Natural killer cell (primary cell): ENCODE data around the gene DIAPH3. TPM values are rescaled to one million over a fixed set of nuclear protein-coding genes. Genes with fewer than 3 reads are reported as not detected.

ENCODE experiments used
- ATAC-seq, 3 donors: fragments of 150-1000 bp in 2 of 3; fragments of 200-7000 bp in 1 of 3; cut with Tn5 transposase; 1 replicate in 1 of 3; 2 replicates in 2 of 3; pipeline ENCODE4 v1.10.0; 2021; ENCODE audit warnings: mild to moderate bottlenecking in 2 of 3, moderate library complexity in 2 of 3
- DNase-seq, 2 donors: peaks; one replicate each; pipeline versions ENCODE4 v3.0.0 to v3.0.0-alpha.2; 2013 to 2021; ENCODE audit warnings: mixed read lengths in 1 of 2
- H3K27ac ChIP-seq: one replicate; pipeline ENCODE4 v1.5.1; 2013; ENCODE audit warnings: mild to moderate bottlenecking, low read length
- H3K27me3 ChIP-seq: one replicate; pipeline ENCODE4 v1.6.1; 2013; ENCODE audit warnings: low read length; ENCODE audit not compliant: control insufficient read depth, insufficient read depth
- H3K36me3 ChIP-seq: one replicate; pipeline ENCODE4 v1.6.1; 2013; ENCODE audit warnings: low read length; ENCODE audit not compliant: control insufficient read depth, insufficient read depth
- H3K4me1 ChIP-seq: one replicate; pipeline ENCODE4 v1.6.1; 2013; ENCODE audit warnings: low read length; ENCODE audit not compliant: control insufficient read depth, insufficient read depth
- H3K4me3 ChIP-seq: one replicate; pipeline ENCODE4 v1.5.1; 2013; ENCODE audit warnings: low read length
- H3K9me3 ChIP-seq: one replicate; pipeline ENCODE4 v1.6.1; 2013; ENCODE audit warnings: low read length; ENCODE audit not compliant: control insufficient read depth, insufficient read depth
- H3K27ac Mint-ChIP-seq, 2 donors: one replicate each; pipeline ENCODE4 v1.8.0; 2022; ENCODE audit warnings: mild to moderate bottlenecking in 2 of 2, mixed read lengths in 2 of 2, moderate library complexity in 1 of 2
- H3K27me3 Mint-ChIP-seq, 2 donors: one replicate each; pipeline ENCODE4 v1.8.0; 2022; ENCODE audit warnings: low read depth in 2 of 2, mixed read lengths in 2 of 2
- H3K36me3 Mint-ChIP-seq: one replicate; pipeline ENCODE4 v1.8.0; 2022; ENCODE audit warnings: mixed read lengths
- H3K4me1 Mint-ChIP-seq, 2 donors: one replicate each; pipeline ENCODE4 v1.8.0; 2022; ENCODE audit warnings: mixed read lengths in 2 of 2
- H3K4me3 Mint-ChIP-seq: one replicate; pipeline ENCODE4 v1.8.0; 2022; ENCODE audit warnings: mild to moderate bottlenecking, moderate library complexity, mixed read lengths
- H3K9me3 Mint-ChIP-seq, 2 donors: one replicate each; pipeline ENCODE4 v1.8.0; 2022; ENCODE audit warnings: mixed read lengths in 2 of 2
- CTCF ChIP-seq: fragments of 200-600 bp; IDR thresholded peaks from one replicate; pipeline ENCODE4 v1.8.0; 2022; ENCODE audit warnings: antibody characterized with exemption
- WGBS: methylation state at CpG from one replicate; pipeline ENCODE4 v1.1.7; 2013; ENCODE audit warnings: missing lambda C conversion rate; ENCODE audit not compliant: insufficient coverage; 5-methylcytosine and 5-hydroxymethylcytosine counted together
- intact Hi-C: fragments of 100-400 bp; cut with micrococcal nuclease; formaldehyde crosslinking; loops from one replicate; pipeline ENCODE4 v1.14.2; 2022
- total RNA-seq, 4 donors: library from RNA; stranded (reverse); fragments of 120-200 nt in 1 of 4; gene quantifications; one replicate each; pipeline versions ENCODE4 v1.2.3 to v1.2.4, GENCODE V29; 2013 to 2022

The DIAPH3 gene
- total RNA-seq, 3 donors from 2014 or later (not counting 1 experiment from before 2014, with no cell fraction given), result 0.54 to 1.0 (median 0.98) TPM

GRCh38 chr13:59700281-59700680 lies 463.4 kb downstream of the DIAPH3 start:
- intact Hi-C loops, result no loop called here
- Mint-ChIP-seq H3K36me3 (no peaks in the 10 kb centered on the region), H3K4me3 (no peak overlapping the region), H3K27me3 (no peaks in the 10 kb centered on the region), H3K27ac (no peak overlapping the region), H3K9me3 (no peaks in the 10 kb centered on the region), H3K4me1 (no peaks in the 10 kb centered on the region)
- Histone ChIP-seq H3K4me3 (no peak overlapping the region), H3K36me3 (no peaks in the 10 kb centered on the region), H3K4me1 (no peaks in the 10 kb centered on the region), H3K27ac (no peak overlapping the region), H3K9me3 (no peaks in the 10 kb centered on the region), H3K27me3 (no peaks in the 10 kb centered on the region)
- DNase-seq (no peak), ATAC-seq (no peak)
- no peak for TF ChIP-seq CTCF
- 100% methylated on average over 1 of the region's 2 CpGs for WGBS

GRCh38 chr13:59696271-59696670 lies 467.5 kb downstream of the DIAPH3 start:
- H3K27me3 Mint-ChIP-seq, result no peaks in the 10 kb centered on the region
- H3K36me3 ChIP-seq, result no peaks in the 10 kb centered on the region
- no peak overlapping the region for H3K27ac Mint-ChIP-seq
- H3K4me3 ChIP-seq, result no peak overlapping the region
- H3K27me3 ChIP-seq, result no peaks in the 10 kb centered on the region
- DNase-seq, result no peak
- H3K36me3 Mint-ChIP-seq, result no peaks in the 10 kb centered on the region
- intact Hi-C loops, result no loop called here
- no peak for ATAC-seq
- H3K4me1 ChIP-seq, result no peaks in the 10 kb centered on the region
- WGBS, result 100% methylated on average over 1 of the region's 1 CpG
- no peak for TF ChIP-seq CTCF
- H3K4me1 Mint-ChIP-seq, result no peaks in the 10 kb centered on the region
- no peaks in the 10 kb centered on the region for H3K9me3 ChIP-seq
- no peak overlapping the region for H3K4me3 Mint-ChIP-seq
- H3K27ac ChIP-seq, result no peak overlapping the region
- no peaks in the 10 kb centered on the region for H3K9me3 Mint-ChIP-seq

- H3K27me3 ChIP-seq, result no peaks in the 10 kb centered on the region
- DNase-seq (no peak), ATAC-seq (no peak)
- no peak overlapping the region for H3K4me3 ChIP-seq
- intact Hi-C loops, result no loop called here
- no peaks in the 10 kb centered on the region for H3K36me3 Mint-ChIP-seq
- H3K27ac Mint-ChIP-seq, result no peak overlapping the region
- H3K4me1 ChIP-seq, result no peaks in the 10 kb centered on the region
- no peak overlapping the region for H3K27ac ChIP-seq
- no peaks in the 10 kb centered on the region for H3K9me3 Mint-ChIP-seq
- 14% methylated on average over 1 of the region's 1 CpG for WGBS
- no peak overlapping the region for H3K4me3 Mint-ChIP-seq
- H3K9me3 ChIP-seq, result no peaks in the 10 kb centered on the region
- no peaks in the 10 kb centered on the region for H3K4me1 Mint-ChIP-seq
- H3K27me3 Mint-ChIP-seq, result no peaks in the 10 kb centered on the region
- no peaks in the 10 kb centered on the region for H3K36me3 ChIP-seq
- no peak for TF ChIP-seq CTCF
These were observed 472.1 kb downstream of the DIAPH3 start for GRCh38 chr13:59691501-59692066.

GRCh38 chr13:59690857-59691500 lies 472.7 kb downstream of the DIAPH3 start:
- H3K9me3 Mint-ChIP-seq, result no peaks in the 10 kb centered on the region
- Histone ChIP-seq H3K36me3 (no peaks in the 10 kb centered on the region), H3K9me3 (no peaks in the 10 kb centered on the region), H3K27me3 (no peaks in the 10 kb centered on the region), H3K27ac (no peak overlapping the region), H3K4me1 (no peaks in the 10 kb centered on the region), H3K4me3 (no peak overlapping the region)
- no peaks in the 10 kb centered on the region for H3K36me3 Mint-ChIP-seq
- ATAC-seq (no peak), DNase-seq (no peak)
- WGBS, result 97% methylated on average over 1 of the region's 1 CpG
- no peaks in the 10 kb centered on the region for H3K4me1 Mint-ChIP-seq
- TF ChIP-seq CTCF, result no peak
- no peaks in the 10 kb centered on the region for H3K27me3 Mint-ChIP-seq
- H3K27ac Mint-ChIP-seq, result no peak overlapping the region
- no peak overlapping the region for H3K4me3 Mint-ChIP-seq
- intact Hi-C loops, result no loop called here
